Fibroblast of lung (primary cell): ENCODE measurements around the gene ARHGEF4. TPM values are rescaled to one million over a fixed set of nuclear protein-coding genes. Genes with fewer than 3 reads are reported as not detected.
"Not testable (repeated sequence)": the region's sequence is repeated elsewhere in the genome, so short reads cannot be mapped to it uniquely, and the experiment has no call there.

Experiments used
- DNase-seq, 2 donors: peaks; one replicate each; pipeline versions ENCODE4 v3.0.0 to v3.0.0-alpha.2; 2010; ENCODE audit warnings: low read depth in 2 of 2
- H2AFZ ChIP-seq: 2 replicates; pipeline ENCODE4 v1.5.1; 2012; ENCODE audit warnings: low read length, control low read depth, inconsistent platforms
- H3K27ac ChIP-seq: 2 replicates; pipeline ENCODE4 v1.5.1; 2011; ENCODE audit warnings: low read length, control low read depth; ENCODE audit not compliant: insufficient read depth
- H3K27me3 ChIP-seq: 2 replicates; pipeline ENCODE4 v1.5.1; 2011; ENCODE audit warnings: mild to moderate bottlenecking, low read length; ENCODE audit not compliant: control insufficient read depth, insufficient read depth
- H3K36me3 ChIP-seq: 2 replicates; pipeline ENCODE4 v1.5.1; 2011; ENCODE audit warnings: low read length; ENCODE audit not compliant: control insufficient read depth, insufficient read depth
- H3K4me1 ChIP-seq: 2 replicates; pipeline ENCODE4 v1.5.1; 2011; ENCODE audit warnings: low read length; ENCODE audit not compliant: control insufficient read depth, insufficient read depth; ENCODE audit errors: extremely low read depth
- H3K4me2 ChIP-seq: 2 replicates; pipeline ENCODE4 v1.5.1; 2011; ENCODE audit warnings: low read length, control low read depth; ENCODE audit not compliant: insufficient read depth; ENCODE audit errors: extremely low read depth
- H3K4me3 ChIP-seq, 4 experiments: fragments of 200-600 bp in 1 of 4; sonication (generic) in 1 of 4; replicated peaks in 1 of 4; 2 replicates each; pipeline ENCODE4 v1.5.1; 2011 to 2016; ENCODE audit warnings: low read length in 4 of 4, low read depth in 3 of 4, mild to moderate bottlenecking in 3 of 4, control low read depth in 2 of 4, inconsistent platforms in 1 of 4, mixed read lengths in 1 of 4; ENCODE audit not compliant: insufficient read depth in 1 of 4; ENCODE audit errors: control extremely low read depth in 1 of 4
- H3K79me2 ChIP-seq: 2 replicates; pipeline ENCODE4 v1.5.1; 2012; ENCODE audit warnings: mild to moderate bottlenecking, low read length, inconsistent platforms; ENCODE audit not compliant: control insufficient read depth, insufficient read depth
- H3K9ac ChIP-seq: 2 replicates; pipeline ENCODE4 v1.5.1; 2011; ENCODE audit warnings: mild to moderate bottlenecking, low read length, control low read depth; ENCODE audit not compliant: insufficient read depth
- H3K9me3 ChIP-seq: 2 replicates; pipeline ENCODE4 v1.5.1; 2012; ENCODE audit warnings: low read depth, low read length; ENCODE audit not compliant: control insufficient read depth, insufficient read depth
- H4K20me1 ChIP-seq: 2 replicates; pipeline ENCODE4 v1.5.1; 2011; ENCODE audit warnings: low read length; ENCODE audit not compliant: control insufficient read depth, insufficient read depth; ENCODE audit errors: extremely low read depth
- EZH2 ChIP-seq: IDR thresholded peaks from 2 replicates; pipeline ENCODE4 v1.5.1; 2012; ENCODE audit warnings: low read length, control low read depth, mild to moderate bottlenecking; ENCODE audit errors: missing control alignments
- polyA plus RNA-seq, 2 donors: library from polyadenylated mRNA; depleted of rRNA in 1 of 2; stranded (reverse) in 1 of 2; unstranded in 1 of 2; fragments of >200 nt; gene quantifications; 2 replicates each; pipeline ENCODE4 v1.2.1, GENCODE V29; 2011 to 2012; ENCODE audit warnings: missing spikeins in 1 of 2
- total RNA-seq: library from RNA; depleted of rRNA; stranded (reverse); fragments of >200 nt; gene quantifications from 2 replicates; pipeline ENCODE4 v1.2.1, GENCODE V29; 2014
- TF ChIP-seq, protein P1 (sequence below), 2 donors: IDR thresholded peaks in 1 of 2; conservative IDR thresholded peaks in 1 of 2; 1 replicate in 1 of 2; 2 replicates in 1 of 2; pipeline ENCODE4 v1.5.1; 2011 to 2012; ENCODE audit warnings: low read length in 2 of 2, control low read depth in 1 of 2, inconsistent platforms in 1 of 2, low read depth in 1 of 2, mild to moderate bottlenecking in 1 of 2

Gene ARHGEF4
- total and polyA plus RNA-seq, 2 donors (not counting 1 experiment from before 2014, with no cell fraction given), result 0.05 to 0.83 TPM

- Histone ChIP-seq H3K79me2 (peaks cover 67% of the 10 kb centered on the region), H3K36me3 (peaks cover 6% of the 10 kb centered on the region), H3K27me3 (no peaks in the 10 kb centered on the region), H3K27ac (no peak overlapping the region), H3K4me3 (no peak overlapping the region), H3K4me1 (no peaks in the 10 kb centered on the region), H3K9me3 (no peaks in the 10 kb centered on the region), H2AFZ (no peak overlapping the region), H3K4me2 (no peak overlapping the region), H3K9ac (no peak overlapping the region), H4K20me1 (peaks cover 2% of the 10 kb centered on the region)
- no peak for TF ChIP-seq EZH2
- TF ChIP-seq, protein P1, sequence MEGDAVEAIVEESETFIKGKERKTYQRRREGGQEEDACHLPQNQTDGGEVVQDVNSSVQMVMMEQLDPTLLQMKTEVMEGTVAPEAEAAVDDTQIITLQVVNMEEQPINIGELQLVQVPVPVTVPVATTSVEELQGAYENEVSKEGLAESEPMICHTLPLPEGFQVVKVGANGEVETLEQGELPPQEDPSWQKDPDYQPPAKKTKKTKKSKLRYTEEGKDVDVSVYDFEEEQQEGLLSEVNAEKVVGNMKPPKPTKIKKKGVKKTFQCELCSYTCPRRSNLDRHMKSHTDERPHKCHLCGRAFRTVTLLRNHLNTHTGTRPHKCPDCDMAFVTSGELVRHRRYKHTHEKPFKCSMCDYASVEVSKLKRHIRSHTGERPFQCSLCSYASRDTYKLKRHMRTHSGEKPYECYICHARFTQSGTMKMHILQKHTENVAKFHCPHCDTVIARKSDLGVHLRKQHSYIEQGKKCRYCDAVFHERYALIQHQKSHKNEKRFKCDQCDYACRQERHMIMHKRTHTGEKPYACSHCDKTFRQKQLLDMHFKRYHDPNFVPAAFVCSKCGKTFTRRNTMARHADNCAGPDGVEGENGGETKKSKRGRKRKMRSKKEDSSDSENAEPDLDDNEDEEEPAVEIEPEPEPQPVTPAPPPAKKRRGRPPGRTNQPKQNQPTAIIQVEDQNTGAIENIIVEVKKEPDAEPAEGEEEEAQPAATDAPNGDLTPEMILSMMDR (conservative IDR thresholded peaks at IDR 0.05 in 1 of 2, IDR thresholded peaks at IDR 0.05 in 1 of 2; ENCODE audit: low read depth in 1 of 2, low read length in 2 of 2), result no peak
- no peak for DNase-seq
Observed at GRCh38 chr2:131064589-131065512, 228.1 kb downstream of the ARHGEF4 start.

DNA sequence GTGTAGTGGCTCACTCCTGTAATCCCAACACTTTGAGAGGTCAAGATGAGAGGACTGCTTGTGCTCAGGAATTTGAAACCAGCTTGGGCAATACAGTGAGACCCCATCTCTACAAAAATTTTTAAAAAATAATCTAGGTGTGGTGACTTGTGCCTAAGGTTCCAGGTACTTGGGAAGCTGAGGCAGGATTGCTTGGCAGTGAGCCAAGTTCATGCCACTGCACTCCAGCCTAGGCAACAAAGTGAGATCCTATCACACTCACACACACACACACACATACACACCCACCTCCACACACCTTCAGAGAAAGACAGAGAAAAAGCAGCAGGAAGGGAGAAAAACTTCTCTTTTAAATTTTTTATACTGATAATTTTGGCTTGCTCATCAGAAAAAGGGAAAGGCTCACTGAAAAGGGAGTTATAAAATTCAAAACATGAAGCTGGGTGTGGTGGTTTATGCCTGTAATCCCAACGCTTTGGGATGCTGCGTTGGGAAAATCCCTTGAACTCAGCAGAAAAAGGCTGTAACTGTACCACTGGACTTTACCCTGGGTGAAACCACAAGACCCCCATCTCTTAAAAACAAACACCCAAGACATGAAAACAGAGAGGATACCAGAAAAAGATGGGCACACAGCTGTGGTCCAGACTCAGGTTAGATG lies 230.9 kb downstream of the ARHGEF4 start:
- Histone ChIP-seq H3K27ac (no peak overlapping the region), H3K9ac (no peak overlapping the region), H3K4me3 (no peak overlapping the region), H3K4me2 (no peak overlapping the region), H2AFZ (no peak overlapping the region), H3K27me3 (no peaks in the 10 kb centered on the region), H4K20me1 (peaks cover 1% of the 10 kb centered on the region), H3K4me1 (no peaks in the 10 kb centered on the region), H3K79me2 (peaks cover 64% of the 10 kb centered on the region), H3K36me3 (peaks cover 14% of the 10 kb centered on the region), H3K9me3 (no peaks in the 10 kb centered on the region)
- no peak for DNase-seq
- TF ChIP-seq, protein P1 (conservative IDR thresholded peaks at IDR 0.05 in 1 of 2, IDR thresholded peaks at IDR 0.05 in 1 of 2; ENCODE audit: low read depth in 1 of 2, low read length in 2 of 2), result no peak
- no peak for TF ChIP-seq EZH2

DNA sequence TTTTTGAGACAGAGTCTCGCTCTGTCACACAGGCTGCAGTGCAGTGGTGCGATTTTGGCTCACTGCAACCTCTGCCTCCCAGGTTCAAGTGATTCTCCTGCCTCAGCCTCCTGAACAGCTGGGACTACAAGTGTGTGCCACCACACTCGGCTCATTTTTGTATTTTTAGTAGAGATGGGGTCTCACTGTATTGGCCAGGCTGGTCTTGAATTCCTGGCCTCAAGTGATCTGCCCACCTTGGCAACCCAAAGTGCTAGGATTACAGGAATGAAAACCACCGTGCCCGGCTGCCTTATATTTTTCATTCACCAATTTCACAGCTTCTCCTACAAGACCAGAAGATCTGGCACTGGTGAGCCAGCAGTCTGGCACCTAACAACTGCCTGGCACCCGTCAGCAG lies 231.5 kb downstream of the ARHGEF4 start:
- H2AFZ ChIP-seq, H3K4me1 ChIP-seq, H3K27ac ChIP-seq, H3K9ac ChIP-seq, H3K4me3 ChIP-seq, DNase-seq, H3K27me3 ChIP-seq, H4K20me1 ChIP-seq, H3K4me2 ChIP-seq, H3K9me3 ChIP-seq: not testable (repeated sequence)
- peaks cover 13% of the 10 kb centered on the region for H3K36me3 ChIP-seq
- peaks cover 60% of the 10 kb centered on the region for H3K79me2 ChIP-seq

- not testable (repeated sequence) for H3K9me3 ChIP-seq, H4K20me1 ChIP-seq
- peaks cover 31% of the 10 kb centered on the region for H3K36me3 ChIP-seq
Observed at GRCh38 chr2:131075578-131075977, 238.9 kb downstream of the ARHGEF4 start.

More at GRCh38 chr2:131075578-131075977, 238.9 kb downstream of the ARHGEF4 start:
- not testable (repeated sequence) for DNase-seq, H3K27me3 ChIP-seq, H3K9ac ChIP-seq, H3K4me3 ChIP-seq, H3K27ac ChIP-seq, H3K4me2 ChIP-seq, H2AFZ ChIP-seq, H3K4me1 ChIP-seq
- H3K79me2 ChIP-seq, result peaks cover 59% of the 10 kb centered on the region
